ENCODE results near the gene THSD4.

GRCh38 chr15:71185706-71186105 is 70.4 kb downstream of the THSD4 start:
- TF ChIP-seq CTCF (conservative IDR thresholded peaks at IDR 0.05; ENCODE audit: low read length): no peak
- TF ChIP-seq EZH2phosphoT487 (IDR thresholded peaks at IDR 0.05; ENCODE audit: borderline replicate concordance, low read depth, low read length): no peak
